Measurements from ENCODE around the gene MXD4.

The MXD4 gene

DNA sequence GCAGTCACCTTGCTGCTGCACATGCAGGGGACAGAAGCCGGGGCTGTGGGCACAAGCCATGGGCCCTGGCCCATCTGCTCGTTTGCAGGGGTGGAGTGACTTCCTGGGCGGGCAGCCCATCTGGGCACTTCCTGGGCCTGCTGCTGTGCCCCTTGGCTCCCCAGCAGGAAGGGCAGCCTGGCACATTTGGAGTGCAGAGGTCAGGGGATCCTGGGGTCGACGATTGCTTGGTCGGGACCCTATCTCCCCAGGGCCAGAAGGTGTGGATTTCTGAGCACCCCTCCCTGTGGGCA is 10.9 kb upstream of the MXD4 start:
- H3K79me2 ChIP-seq (ENCODE audit: low read length), result no peaks in the 10 kb centered on the region
- H3K9me2 ChIP-seq (replicated peaks; ENCODE audit: insufficient read depth, low read length), result no peaks in the 10 kb centered on the region
- no peak overlapping the region for H2AFZ ChIP-seq (ENCODE audit: low read length)
- H3K27ac ChIP-seq (ENCODE audit: low read length), result no peak overlapping the region
- no peaks in the 10 kb centered on the region for H3K4me1 ChIP-seq (ENCODE audit: low read length)
- DNase-seq, result no peak
- H3K36me3 ChIP-seq (replicated peaks; ENCODE audit: insufficient read depth, low read length), result no peaks in the 10 kb centered on the region
- no peak overlapping the region for H3K4me2 ChIP-seq (ENCODE audit: low read depth, low read length)
- TF ChIP-seq EZH2phosphoT487 (IDR thresholded peaks at IDR 0.05; ENCODE audit: low read length) (no peak), CTCF (IDR thresholded peaks at IDR 0.05; ENCODE audit: low read length) (no peak), EZH2 (optimal IDR thresholded peaks at IDR 0.05; ENCODE audit: low read depth, low read length) (no peak)
- H3K27me3 ChIP-seq (replicated peaks; ENCODE audit: insufficient read depth, low read length), result no peaks in the 10 kb centered on the region
- H3K9me3 ChIP-seq (replicated peaks; ENCODE audit: insufficient read depth, low read length), result no peaks in the 10 kb centered on the region
- H3F3A ChIP-seq (ENCODE audit: insufficient read depth, low read length), result no peaks in the 10 kb centered on the region
- no peaks in the 10 kb centered on the region for H4K20me1 ChIP-seq (ENCODE audit: insufficient read depth, low read length)
- H3K9ac ChIP-seq (ENCODE audit: low read length), result no peak overlapping the region
- H3K4me3 ChIP-seq (ENCODE audit: low read length), result no peak overlapping the region

DNA sequence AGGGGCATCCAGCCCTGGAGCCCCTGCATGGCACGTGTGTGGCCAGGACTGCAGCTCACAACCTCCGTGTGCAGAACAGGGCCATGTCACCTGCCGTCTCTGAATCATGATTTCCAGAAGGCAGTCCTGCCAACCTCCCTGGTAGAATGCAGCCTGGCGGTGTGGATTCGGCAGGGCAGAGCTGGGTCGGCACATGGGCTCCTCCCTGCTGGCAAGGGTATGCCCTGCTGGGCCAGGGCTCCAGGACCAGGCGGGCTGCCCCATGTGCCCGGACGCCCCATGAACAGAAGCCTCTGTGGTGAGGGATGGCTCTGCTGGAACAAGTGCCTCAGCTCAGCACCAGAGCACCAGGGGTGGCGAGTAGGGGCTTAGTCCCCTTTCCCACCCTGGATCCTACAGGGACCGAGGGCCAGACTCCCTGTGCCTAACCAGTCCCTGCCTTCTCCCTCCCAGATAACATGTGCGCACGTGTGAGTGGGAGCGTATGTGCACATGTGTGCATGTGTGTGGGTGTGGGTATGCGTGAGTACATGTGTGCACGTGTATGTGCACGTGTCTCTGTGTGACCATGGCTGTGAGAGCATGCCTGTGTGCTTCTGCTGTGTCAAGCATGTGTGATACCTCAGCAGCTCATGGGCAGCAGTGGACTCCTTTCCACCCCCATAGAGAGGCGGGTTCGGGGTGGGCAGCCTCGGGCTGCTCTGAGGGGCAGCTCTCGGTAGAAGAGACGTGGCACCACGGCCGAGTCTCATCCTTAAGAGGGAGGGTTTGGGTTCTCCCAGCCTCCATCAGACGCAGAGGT is 10.3 kb upstream of the MXD4 start:
- H3K36me3 ChIP-seq (replicated peaks; ENCODE audit: insufficient read depth, low read length), result no peaks in the 10 kb centered on the region
- no peak overlapping the region for H3K9ac ChIP-seq (ENCODE audit: low read length)
- no peaks in the 10 kb centered on the region for H4K20me1 ChIP-seq (ENCODE audit: insufficient read depth, low read length)
- H3K27me3 ChIP-seq (replicated peaks; ENCODE audit: insufficient read depth, low read length), result no peaks in the 10 kb centered on the region
- H3F3A ChIP-seq (ENCODE audit: insufficient read depth, low read length), result no peaks in the 10 kb centered on the region
- no peaks in the 10 kb centered on the region for H3K9me3 ChIP-seq (replicated peaks; ENCODE audit: insufficient read depth, low read length)
- H3K4me1 ChIP-seq (ENCODE audit: low read length), result no peaks in the 10 kb centered on the region
- no peak for DNase-seq
- no peak for TF ChIP-seq CTCF (IDR thresholded peaks at IDR 0.05; ENCODE audit: low read length)
- no peak overlapping the region for H3K4me3 ChIP-seq (ENCODE audit: low read length)
- H2AFZ ChIP-seq (ENCODE audit: low read length), result no peak overlapping the region
- no peaks in the 10 kb centered on the region for H3K79me2 ChIP-seq (ENCODE audit: low read length)
- no peak overlapping the region for H3K27ac ChIP-seq (ENCODE audit: low read length)
- no peaks in the 10 kb centered on the region for H3K9me2 ChIP-seq (replicated peaks; ENCODE audit: insufficient read depth, low read length)
- no peak overlapping the region for H3K4me2 ChIP-seq (ENCODE audit: low read depth, low read length)

DNA sequence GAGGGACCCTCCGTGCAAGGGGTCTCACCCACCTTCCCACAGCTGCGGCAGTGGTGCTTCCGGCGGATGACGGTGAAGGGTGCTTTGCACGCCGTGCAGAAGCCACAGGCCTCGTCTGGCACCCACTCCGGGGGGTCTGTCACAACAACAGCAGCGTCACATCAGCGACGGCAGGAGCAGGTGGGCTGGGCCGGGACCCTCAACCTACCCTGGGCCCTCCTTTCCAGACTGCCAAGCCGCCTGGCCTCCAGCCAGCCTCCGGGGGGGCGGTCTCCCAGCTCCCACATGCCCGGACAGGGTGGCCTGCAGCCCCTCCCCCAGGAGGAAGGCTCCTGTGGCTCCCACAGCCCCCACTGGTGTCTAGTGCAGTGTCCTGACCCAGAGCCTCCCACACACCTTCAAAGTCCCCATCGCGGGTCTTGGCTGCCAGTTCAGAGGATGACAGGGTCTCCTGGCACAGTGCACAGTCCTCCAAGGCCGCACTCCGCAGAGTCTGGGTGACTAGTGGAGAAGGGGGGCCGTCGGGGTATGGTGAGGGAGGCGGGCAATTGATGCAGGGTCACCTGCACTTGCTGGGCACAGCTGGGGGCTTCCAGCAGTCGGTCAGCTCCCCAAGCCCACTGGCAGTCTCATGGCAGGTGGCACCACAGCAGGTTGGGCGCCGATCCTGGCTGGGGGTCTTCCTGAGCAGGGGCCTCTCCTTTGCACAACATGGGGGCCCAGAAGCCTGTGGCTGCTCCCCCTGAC is 9.5 kb upstream of the MXD4 start:
- Histone ChIP-seq H3K27me3 (replicated peaks; ENCODE audit: insufficient read depth, low read length) (no peaks in the 10 kb centered on the region), H3K9me3 (replicated peaks; ENCODE audit: insufficient read depth, low read length) (no peaks in the 10 kb centered on the region)

More for the DNA sequence above, 9.5 kb upstream of the MXD4 start:
- no peak overlapping the region for H3K9ac ChIP-seq (ENCODE audit: low read length)
- no peaks in the 10 kb centered on the region for H3F3A ChIP-seq (ENCODE audit: insufficient read depth, low read length)
- no peak overlapping the region for H3K27ac ChIP-seq (ENCODE audit: low read length)
- no peaks in the 10 kb centered on the region for H3K36me3 ChIP-seq (replicated peaks; ENCODE audit: insufficient read depth, low read length)
- H3K4me3 ChIP-seq (ENCODE audit: low read length), result no peak overlapping the region
- no peaks in the 10 kb centered on the region for H4K20me1 ChIP-seq (ENCODE audit: insufficient read depth, low read length)
- no peak overlapping the region for H2AFZ ChIP-seq (ENCODE audit: low read length)
- TF ChIP-seq EZH2phosphoT487 (IDR thresholded peaks at IDR 0.05; ENCODE audit: low read length) (no peak), CTCF (IDR thresholded peaks at IDR 0.05; ENCODE audit: low read length) (no peak), EZH2 (optimal IDR thresholded peaks at IDR 0.05; ENCODE audit: low read depth, low read length) (no peak)
- DNase-seq, result no peak
- H3K9me2 ChIP-seq (replicated peaks; ENCODE audit: insufficient read depth, low read length), result no peaks in the 10 kb centered on the region
- H3K4me2 ChIP-seq (ENCODE audit: low read depth, low read length), result no peak overlapping the region
- no peaks in the 10 kb centered on the region for H3K4me1 ChIP-seq (ENCODE audit: low read length)
- no peaks in the 10 kb centered on the region for H3K79me2 ChIP-seq (ENCODE audit: low read length)

All from MM.1S (cell line).